NCI-H69 (cell line): ENCODE results near the gene PKHD1.

Experiments used
- DNase-seq: peaks from one replicate; lab custom pipeline; 2025; lab: John Stamatoyannopoulos, UW

Gene PKHD1

DNA sequence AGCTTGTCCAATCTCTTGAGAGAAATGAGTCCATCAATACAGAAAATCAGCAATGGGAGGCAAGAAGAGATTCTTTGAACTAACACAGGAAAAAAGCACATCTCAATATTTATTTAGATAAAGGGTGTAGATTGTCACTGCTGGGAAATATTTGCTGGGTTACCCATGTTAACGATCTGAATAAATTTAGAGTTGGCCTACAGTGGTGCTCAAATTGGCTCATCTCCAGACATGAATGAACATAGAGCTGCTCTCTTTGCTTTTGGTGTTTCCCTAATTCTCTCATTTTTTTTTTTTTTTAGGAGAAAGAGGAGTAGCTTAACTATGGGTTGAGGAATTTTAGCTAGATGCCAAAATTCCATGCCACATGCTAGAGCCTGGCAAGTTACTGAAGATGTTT lies 471.2 kb downstream of the PKHD1 start:
- peak; percentile 38 for DNase-seq

DNA sequence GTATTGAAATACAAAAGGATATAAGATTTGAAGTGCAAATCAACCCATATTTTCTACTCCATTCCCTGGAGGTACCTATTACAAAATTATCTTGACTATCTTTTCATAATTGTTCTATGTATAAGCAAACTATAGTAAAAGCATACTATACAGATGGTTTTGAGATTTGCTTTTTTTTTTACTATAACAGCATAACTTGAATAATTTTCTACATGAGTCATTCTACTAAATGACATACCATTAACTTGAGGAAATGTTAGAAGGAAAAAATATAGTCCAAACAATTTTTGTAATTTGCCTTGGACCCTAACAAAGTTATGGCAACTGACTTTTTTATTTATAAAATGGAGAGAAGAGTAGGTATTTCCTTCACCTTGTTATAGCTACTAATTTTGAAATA lies 472.7 kb downstream of the PKHD1 start:
- no peak for DNase-seq

DNA sequence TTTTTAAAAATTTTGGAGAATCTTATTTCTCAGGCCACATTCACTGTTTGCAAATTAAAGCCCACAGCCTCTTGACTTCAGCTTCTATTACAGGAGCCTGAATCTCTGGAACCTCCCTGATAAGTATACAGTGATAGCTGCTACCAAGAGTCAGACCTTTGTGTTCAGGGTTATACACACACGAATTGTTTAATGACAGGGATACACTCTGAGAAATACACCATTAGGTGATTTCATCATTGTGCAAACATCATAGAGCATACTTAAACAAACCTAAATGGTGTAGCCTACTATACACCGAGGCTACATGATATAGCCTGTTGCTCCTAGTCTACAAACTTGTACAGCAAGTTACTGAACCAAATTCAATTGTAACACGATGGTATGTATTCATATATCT lies 473.9 kb downstream of the PKHD1 start:
- peak; percentile 92 for DNase-seq

- no peak for DNase-seq
These were observed 478.5 kb downstream of the PKHD1 start for GRCh38 chr6:51608932-51609331.

GRCh38 chr6:51608383-51608782 lies 479.0 kb downstream of the PKHD1 start:
- no peak for DNase-seq

DNA sequence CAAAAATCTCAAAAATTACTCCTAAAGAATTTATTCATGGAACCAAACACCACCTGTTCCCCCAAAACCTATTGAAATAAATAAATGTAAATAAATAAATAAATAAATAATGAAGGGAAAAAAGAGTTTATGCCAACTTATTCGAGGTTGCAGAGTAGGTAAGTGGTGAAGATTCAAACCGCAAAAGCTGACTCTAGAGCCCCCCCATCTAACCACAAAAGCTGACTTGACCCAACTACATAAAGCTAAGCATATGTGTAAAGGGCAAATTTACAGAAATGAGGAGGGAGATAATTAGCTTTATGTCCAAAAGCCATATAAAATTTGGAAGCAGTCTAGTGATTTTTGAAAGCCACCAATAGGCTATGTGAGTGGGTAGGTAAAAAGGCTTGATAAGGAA lies 486.9 kb downstream of the PKHD1 start:
- DNase-seq = no peak

DNA sequence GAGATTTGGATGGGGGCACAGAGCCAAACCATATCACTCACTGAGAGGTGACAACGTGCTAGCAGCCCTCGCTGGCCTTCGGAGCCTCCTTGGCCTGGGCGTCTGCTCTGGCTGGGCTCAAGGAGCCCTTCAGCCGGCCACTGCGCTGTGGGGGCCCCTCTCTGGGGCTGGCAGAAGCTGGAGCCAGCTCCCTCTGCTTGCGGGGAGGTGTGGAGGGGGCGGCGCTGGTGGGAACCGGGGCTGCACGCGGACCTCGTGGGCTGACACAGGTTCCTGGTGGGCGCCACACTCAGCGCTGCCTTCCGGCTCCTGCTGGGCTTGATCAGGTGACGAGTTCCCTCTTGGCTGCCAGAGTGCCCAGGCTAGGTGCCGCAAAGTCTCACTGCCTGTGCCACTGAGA lies 489.2 kb downstream of the PKHD1 start:
- no peak for DNase-seq

- no peak for DNase-seq
These were observed 492.4 kb downstream of the PKHD1 start for GRCh38 chr6:51594981-51595380.

- no peak for DNase-seq
These were observed 502.1 kb downstream of the PKHD1 start for GRCh38 chr6:51585264-51585663.

DNA sequence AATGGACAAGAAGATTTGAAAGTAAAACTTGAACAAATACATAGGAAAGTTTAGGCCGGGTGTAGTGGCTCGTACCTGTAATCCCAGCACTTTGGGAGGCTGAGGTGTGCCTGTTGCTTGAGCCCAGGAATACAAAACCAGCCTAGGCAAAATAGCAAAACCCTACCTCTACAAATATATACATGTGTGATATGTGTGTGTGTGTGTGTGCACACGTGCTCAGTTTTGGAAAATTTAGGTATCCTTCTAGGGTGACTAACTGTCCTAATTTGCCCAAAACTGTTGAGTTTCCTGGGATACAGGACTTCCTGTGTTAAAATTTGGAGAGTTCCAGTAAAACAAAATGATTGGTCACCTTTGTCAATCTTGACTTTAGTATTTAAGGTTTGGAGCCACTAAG lies 503.2 kb downstream of the PKHD1 start:
- DNase-seq = no peak

DNA sequence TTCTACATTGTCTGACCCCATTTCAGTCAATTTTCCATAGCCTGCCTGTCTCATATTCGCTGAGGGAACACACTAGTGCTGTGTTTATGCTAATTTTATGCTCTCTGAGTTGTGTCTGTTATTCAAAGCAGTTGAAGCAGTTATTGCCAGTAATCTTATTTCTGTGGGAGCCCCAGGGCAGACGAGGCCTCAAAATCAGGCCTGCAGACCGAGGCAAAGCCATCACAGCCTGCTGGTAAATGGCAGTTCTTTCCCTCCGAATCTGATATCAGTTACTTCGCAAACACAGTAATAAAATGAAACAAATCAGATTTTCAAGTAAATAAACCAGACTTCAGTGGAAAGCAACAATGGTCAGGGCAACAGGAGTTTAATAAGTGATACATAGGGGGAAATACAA lies 508.4 kb downstream of the PKHD1 start:
- no peak for DNase-seq

- no peak for DNase-seq
These were observed 509.1 kb downstream of the PKHD1 start for GRCh38 chr6:51578362-51578761.

GRCh38 chr6:51574040-51574439 lies 513.4 kb downstream of the PKHD1 start:
- no peak for DNase-seq

DNA sequence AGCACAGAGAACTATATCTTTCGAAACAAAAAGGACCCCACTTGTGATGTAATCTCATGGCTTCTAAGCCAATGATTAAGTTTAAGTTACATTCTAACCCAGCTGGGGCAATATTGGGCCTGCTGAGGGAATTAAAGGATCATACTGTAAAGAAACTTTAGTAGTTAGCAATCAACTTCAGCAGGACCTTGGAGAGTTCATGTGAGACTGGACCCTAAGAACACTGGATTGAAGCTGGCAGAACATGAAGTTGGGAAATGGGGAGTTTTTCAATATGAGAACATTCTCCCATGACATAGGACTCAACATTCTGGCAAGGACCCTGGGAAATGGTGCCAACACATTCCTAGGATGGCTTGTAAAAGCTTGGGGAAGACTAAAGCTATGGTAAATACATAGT lies 516.2 kb downstream of the PKHD1 start:
- DNase-seq = no peak

GRCh38 chr6:51570168-51570921 lies 517.1 kb downstream of the PKHD1 start:
- DNase-seq = peak; percentile 79

DNA sequence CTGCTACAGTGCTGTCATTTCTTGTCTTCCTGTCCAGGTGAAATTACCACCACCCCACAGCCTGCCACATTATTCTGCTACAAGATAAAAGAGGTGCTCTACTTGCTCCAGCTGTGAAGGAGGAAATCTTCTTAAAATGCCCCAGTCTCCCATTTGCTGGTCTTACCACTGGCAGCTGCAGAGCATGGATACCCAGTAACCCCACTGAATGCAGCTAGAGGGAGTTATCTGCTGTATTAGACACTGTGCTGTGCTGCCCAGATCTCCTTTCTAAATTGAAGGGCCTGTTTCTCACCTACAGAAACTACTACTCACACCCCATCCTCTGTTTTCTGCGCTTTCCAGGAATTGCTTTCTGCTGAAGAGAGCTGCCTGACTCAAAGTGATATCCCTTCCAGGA lies 517.8 kb downstream of the PKHD1 start:
- DNase-seq = peak; percentile 66

DNA sequence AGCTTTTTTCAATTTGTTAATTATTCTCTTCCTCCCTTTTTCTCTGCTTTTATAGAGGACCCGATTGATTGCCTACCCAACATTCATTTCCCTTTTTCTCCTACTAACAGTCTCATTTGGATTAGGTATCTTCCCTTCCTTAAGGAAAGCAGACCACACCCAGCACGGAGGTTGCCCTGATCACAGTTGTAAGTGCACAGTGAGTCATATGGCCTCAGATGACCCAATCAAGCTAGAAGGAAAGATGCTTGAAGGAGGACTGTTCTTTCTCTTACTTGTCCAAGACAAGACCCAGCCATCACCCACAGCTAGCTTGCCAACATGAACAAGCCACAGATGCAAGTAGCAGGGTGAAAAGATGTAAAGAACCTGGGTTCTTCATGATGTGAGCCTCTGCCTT lies 518.6 kb downstream of the PKHD1 start:
- DNase-seq = peak; percentile 17

DNA sequence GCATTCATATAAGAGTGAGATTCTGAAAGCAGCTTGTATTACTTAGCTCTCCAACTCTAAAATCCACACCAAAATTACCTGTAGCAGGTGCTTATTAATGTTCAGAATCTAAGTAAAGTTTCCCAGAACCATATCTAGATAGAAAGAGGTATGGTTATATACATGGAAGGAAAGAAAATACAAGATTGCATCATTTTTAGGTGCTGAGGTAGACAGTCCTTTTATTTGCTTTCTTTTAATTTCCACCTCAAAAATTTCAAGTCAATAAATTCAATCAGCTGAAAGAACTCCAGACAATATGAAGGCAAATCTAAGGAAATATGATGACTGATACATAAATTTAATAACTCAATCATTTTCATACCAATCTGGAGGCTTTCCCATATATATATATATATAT lies 521.9 kb downstream of the PKHD1 start:
- DNase-seq = no peak
